IPS-11a (cell line): ENCODE data around the gene ADAMTS13.
"Not testable (repeated sequence)": the region's sequence is repeated elsewhere in the genome, so short reads cannot be mapped to it uniquely, and the experiment has no call there.

Experiments used
- H3K4me3 ChIP-seq: one replicate; pipeline ENCODE4 v1.5.1; 2013; ENCODE audit warnings: low read depth, low read length, control low read depth

ADAMTS13 gene

DNA sequence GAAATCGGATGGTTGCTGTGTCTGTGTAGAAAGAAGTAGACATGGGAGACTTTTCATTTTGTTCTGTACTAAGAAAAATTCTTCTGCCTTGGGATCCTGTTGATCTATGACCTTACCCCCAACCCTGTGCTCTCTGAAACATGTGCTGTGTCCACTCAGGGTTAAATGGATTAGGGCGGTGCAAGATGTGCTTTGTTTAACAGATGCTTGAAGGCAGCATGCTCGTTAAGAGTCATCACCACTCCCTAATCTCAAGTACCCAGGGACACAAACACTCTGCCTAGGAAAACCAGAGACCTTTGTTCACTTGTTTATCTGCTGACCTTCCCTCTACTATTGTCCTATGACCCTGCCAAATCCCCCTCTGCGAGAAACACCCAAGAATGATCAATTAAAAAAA is 30.7 kb upstream of the ADAMTS13 start:
- H3K4me3 ChIP-seq: not testable (repeated sequence)

DNA sequence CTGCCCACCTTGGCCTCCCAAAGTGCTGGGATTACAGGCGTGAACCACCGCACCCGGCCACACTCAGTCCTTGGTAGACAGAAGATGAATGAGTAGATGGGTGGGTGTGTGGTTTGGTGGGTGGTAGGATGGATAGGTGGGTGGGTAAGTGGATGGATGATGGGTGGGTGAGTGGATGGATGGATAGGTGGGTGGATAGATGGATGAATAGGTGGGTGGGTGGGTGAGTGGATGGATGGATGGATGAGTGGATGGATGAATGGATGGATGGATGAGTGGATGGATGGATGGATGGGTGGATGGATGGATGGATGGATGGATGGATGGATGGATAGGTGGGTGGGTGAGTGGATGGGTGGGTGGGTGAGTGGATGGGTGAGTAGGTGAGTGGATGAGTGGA is 29.9 kb upstream of the ADAMTS13 start:
- not testable (repeated sequence) for H3K4me3 ChIP-seq

DNA sequence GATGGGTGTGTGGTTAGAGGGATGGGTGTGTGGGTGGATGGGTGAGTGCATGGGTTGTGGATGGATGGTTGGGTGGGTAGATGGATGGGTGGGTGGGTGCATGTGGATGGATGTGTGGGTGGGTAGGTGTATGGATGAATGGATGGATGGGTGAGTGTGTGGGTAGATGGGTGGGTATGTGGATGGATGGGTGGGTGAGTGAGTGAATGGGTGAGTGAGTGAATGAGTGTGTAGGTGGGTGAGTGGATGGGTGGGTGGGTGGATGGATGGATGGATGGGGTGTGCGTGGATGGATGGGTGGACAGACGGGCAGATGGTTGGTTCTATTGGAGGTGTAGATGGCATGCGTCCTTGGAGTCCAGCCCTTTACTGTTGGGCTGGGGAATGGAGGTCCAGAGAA is 28.8 kb upstream of the ADAMTS13 start:
- no peak overlapping the region for H3K4me3 ChIP-seq

DNA sequence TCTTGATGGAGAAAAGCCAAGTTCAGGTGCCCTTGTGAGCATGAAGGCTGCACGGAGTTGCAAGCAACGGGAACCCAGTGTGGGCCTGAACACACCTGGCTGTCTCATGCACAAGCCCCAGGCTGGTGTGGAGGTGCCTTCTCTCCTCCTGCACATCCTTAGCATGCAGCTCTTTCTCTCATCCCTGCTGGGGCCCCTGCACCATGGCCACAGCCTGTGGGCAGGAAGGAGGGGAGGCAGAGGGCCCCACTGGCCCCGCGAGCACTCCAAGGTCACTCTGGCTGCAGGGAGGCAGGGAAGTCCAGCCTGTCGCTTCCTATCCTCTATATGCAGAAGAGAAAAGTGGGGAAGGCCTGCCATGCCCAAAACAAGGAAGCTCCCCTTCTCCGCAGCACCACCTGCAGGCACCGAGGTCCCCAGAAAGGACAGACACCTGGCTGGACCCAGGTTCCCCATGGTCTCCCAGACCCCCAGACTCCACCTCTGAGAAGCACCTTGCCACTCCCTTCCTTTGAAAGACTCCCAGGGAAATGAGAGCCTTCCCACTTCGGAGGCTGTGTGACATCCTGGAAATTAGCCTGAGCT is 27.4 kb upstream of the ADAMTS13 start:
- H3K4me3 ChIP-seq: no peak overlapping the region

DNA sequence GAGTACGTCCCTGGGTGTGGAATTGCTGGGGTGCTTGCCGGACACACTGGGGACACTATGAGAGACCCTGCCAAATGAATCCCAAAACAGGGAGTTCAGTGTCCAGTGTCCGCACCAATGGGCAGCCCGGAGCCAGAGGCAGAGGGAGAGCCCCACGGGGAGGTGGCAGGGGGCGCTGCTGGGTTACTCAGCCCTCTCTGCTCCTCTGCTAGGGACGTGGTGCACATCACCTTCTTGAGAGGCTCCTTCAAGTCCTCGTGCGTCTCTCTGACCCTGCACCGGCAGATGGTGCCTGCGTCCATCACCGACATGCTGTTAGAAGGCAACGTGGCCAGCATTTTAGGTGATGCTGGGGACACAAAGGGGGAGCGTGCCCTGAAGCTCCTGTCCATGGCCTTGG is 25.2 kb upstream of the ADAMTS13 start:
- H3K4me3 ChIP-seq: no peak overlapping the region

DNA sequence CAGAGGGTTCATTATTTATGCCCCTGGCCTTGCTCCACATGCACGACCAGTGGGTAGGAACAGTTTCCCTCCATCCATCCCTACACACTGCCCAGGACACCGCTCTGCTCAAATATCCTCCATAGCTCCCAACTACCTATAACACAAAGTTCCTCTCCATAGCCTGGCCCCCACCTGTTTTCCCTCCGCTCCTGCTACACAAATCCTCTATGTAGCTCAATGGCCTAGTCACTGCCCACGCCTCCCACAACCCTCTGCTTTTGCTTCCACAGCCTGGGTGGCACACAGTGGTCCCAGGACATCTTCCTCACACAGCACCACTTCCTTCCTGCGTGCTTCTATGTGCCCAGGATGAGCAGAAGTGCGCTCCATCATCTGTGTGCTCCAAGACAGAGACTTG is 24.8 kb upstream of the ADAMTS13 start:
- H3K4me3 ChIP-seq: no peak overlapping the region

DNA sequence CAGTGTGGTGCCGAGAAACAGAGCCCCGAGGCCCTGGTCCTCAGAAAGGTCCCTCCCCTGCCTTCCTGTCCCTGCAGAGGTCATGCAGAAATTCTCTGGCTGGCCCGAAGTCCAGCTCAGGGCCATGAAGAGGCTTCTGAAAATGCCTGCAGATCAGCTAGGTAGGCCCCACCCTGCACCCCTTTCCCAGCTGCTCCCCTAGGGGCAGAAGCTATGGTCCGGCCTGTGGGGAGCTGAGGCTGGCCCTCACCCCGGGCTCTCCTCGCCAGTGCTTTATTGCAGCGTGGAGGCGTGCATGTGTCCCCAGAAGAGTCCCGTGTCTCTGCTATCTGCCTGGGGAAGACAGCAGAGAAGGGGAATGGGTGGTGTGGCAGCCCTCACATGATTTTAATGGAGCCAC is 24.3 kb upstream of the ADAMTS13 start:
- H3K4me3 ChIP-seq: no peak overlapping the region

DNA sequence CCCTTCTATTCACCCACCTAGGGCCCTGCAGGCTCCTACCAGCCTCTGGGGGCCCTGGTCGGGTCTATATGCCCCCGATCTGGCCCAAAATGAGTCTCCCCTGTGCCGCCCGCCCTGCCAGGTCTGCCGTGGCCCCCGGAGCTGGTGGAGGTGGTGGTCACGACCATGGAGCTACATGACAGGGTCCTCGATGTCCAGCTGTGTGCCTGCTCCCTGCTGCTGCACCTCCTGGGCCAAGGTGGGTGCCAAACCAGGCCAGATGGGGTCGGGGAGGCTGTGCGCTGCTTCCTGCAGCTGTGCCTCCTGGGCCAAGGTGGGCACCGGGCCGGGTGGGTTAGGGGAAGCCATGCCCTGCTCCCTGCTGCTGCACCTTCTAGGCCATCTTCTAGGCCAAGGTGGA is 21.9 kb upstream of the ADAMTS13 start:
- H3K4me3 ChIP-seq: no peak overlapping the region

DNA sequence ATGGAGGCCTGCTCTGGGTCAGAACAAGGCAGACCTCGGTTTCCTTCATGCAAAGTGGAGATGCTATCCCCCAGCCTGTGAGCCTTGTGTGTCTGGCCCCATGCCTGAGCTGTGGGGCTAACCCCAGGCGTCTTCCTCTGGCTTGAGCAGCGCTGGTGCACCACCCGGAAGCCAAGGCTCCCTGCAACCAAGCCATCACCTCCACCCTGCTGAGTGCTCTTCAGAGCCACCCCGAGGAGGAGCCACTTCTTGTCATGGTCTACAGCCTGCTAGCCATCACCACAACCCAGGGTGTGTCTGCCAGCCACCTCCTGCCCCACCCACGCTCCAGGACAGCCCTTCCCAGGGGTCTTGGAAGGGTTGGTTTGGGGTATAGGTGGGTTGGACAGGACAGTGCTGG is 20.6 kb upstream of the ADAMTS13 start:
- no peak overlapping the region for H3K4me3 ChIP-seq

DNA sequence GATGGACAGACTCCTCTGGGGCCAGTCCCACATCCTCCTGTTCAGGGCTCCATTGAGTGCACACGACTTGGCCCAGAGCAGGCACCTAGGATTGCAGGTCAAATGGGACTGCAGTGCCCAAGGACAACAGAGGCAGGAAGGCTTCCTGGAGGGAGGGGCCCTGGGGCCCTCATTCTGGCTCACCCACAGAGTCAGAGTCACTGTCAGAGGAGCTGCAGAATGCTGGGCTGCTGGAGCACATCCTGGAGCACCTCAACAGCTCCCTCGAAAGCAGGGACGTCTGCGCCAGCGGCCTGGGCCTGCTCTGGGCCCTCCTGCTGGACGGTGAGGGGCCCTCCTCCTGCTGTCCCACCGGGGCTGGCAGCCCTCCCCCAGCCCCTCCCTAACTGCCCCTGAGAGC is 19.5 kb upstream of the ADAMTS13 start:
- no peak overlapping the region for H3K4me3 ChIP-seq

DNA sequence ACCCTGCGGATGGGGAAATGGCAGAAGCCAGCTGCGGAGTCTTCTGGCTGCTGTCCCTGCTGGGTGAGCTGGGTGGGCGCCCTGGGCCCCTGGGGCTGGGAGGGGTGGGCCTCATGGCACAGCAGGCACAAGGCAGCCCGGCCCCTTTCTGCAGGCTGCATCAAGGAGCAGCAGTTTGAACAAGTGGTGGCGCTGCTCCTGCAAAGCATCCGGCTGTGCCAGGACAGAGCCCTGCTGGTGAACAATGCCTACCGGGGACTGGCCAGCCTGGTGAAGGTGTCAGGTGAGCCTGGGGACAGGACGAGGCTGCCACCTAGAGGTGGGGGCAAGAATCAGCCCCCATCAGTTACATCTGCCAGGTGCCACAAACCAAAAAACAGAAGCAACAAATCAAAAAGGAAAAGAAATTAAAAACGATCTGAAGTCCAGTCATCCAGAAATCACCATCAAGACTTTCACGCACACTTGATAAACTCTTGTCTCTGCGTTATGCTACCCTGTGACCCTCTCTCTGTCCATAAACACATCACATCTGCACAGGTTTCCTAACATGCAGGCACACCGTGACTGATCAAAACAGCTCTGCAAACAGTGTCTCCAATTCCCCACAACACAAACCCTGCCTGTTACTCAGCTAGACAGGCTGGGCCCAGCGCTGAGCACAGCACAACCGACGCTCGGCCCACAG is 18.3 kb upstream of the ADAMTS13 start:
- no peak overlapping the region for H3K4me3 ChIP-seq

DNA sequence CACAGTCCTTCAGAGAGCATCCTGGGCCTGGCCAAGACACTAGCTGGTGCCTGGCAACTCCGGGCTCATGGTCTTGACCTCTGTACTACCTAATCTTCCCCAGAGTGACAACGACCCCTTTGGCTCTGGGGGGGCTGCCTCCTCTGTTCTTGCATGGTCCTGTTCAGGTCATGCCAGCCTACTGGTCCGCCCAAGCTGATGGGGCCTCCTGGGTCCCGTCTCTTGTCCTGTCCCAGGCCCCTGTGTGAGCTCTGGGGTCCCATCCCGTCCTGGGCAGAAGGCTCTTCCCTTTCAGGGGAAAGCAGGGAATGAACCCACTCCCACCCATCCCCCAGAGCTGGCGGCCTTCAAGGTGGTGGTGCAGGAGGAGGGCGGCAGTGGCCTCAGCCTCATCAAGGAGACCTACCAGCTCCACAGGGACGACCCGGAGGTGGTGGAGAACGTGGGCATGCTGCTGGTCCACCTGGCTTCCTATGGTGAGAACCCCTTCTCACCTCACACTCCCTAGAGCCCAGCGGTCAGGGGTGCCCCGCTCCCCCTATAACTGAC is 17.6 kb upstream of the ADAMTS13 start:
- no peak overlapping the region for H3K4me3 ChIP-seq

DNA sequence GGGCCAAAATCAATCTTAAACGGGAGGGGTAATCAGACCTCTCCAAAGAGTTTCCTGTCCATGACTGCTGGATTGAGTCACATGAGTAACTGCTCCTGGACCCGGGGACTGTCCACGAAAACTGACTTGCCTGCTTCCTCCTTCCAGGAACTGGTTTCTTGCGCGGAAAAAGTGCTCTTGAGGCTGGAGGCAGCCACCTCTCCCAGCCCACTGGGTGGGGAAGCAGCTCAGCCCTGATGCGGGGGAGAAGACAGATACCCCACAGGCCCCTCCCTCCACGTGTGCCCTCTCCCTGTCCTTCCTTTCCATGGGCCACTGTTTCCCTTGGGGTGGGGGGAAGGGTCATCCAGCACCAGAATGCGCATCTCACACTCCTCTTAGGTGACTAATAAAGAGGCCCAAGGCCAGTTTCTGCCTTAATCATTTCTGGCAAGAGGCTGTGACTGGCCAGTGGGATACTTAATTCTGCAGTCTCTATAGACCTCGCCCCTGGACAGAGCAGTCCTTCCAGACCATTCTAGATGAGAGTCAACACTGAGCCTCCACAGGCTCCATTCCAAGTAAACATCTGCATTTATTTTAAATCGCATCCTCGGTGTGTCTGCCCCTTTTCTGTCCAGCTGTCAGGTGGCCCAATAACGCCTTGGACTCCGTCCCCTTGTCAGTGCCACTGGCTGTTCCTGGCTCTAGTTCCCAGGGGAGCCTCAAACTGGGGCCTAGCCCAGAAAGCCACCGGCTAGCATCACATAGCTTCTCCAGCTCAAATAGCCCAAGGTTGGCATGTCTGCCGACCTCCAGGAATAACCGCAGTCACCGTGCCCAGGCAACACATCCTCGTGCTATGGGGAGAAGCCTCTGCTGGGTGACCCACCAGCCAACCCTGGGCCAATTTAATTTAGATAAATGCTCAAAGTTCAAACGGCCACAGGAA is 16.4 kb upstream of the ADAMTS13 start:
- H3K4me3 ChIP-seq: no peak overlapping the region

DNA sequence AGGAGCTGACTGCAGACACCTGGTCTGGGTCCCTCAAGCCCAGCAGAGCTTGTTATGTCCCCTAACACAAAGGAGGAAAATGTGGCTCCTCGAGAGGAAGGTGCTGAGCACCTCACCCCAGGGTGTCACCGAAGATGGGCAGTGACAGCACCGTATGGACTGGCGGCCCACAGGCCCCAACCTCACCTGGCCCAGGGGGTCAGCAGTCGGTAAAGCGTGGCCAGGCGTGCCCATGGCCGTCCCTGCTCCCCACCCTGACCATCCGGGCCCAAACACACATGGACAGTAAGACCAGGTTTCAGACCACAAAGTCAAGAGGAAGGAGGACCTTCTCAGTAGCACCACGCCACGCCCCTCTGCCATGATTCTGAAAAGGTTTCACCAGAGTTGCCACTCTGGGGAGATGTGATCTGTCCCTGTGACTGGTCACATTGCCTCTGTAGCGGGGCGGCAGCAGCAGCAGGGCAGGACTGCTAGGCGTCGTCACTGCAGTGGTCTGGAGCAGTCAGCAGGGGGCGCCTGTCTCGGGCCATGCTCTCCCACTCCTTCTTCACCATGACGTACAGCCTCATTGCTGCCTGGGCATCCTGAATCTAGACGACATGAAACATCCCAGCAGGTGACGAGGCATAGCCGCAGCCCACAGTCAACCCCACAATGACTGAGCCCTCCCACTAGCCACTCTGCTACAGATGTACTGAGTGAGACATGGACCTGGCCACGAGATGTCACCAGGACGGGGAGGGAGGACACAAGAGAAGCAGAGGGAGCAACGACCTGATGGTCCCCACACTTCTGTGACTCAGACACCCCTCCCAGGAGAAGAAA is 15.5 kb upstream of the ADAMTS13 start:
- H3K4me3 ChIP-seq: no peak overlapping the region

DNA sequence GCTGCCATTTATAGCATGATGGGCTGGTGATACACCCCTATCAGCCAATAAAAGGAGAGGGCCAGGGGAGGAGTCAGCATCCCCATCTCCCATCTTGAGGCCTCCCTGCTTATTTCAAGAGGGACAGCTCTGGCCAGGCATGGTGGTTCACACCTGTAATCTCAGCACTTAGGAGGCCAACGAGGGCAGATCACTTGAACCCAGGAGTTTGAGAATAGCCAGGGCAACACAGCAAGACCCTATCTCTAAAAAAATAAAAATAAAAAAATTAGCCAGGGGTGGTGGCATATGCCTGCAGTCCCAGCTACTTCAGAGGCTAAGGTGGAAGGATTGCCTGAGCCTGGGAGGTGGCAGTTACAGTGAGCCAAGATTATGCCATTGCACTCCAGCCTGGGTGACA is 14.1 kb upstream of the ADAMTS13 start:
- no peak overlapping the region for H3K4me3 ChIP-seq

DNA sequence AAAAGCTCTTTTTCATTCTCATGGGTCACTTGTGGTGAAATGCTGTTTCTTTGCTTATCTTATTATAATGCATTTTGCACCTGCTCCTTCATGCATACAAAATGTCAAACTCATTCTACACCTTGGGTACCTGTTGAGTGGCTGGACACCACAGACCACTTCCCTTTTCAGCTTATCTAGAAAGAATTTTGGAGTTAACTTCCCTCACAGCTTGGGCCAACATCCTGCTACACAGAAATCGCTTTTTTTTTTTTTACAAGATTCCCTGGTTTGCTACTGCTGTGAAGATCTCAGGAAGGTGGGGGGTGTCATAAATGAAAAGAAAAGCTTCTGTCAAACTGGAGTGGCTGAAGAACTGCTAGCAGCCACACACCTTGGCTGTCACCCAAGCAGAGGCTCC is 7.0 kb upstream of the ADAMTS13 start:
- H3K4me3 ChIP-seq: no peak overlapping the region

DNA sequence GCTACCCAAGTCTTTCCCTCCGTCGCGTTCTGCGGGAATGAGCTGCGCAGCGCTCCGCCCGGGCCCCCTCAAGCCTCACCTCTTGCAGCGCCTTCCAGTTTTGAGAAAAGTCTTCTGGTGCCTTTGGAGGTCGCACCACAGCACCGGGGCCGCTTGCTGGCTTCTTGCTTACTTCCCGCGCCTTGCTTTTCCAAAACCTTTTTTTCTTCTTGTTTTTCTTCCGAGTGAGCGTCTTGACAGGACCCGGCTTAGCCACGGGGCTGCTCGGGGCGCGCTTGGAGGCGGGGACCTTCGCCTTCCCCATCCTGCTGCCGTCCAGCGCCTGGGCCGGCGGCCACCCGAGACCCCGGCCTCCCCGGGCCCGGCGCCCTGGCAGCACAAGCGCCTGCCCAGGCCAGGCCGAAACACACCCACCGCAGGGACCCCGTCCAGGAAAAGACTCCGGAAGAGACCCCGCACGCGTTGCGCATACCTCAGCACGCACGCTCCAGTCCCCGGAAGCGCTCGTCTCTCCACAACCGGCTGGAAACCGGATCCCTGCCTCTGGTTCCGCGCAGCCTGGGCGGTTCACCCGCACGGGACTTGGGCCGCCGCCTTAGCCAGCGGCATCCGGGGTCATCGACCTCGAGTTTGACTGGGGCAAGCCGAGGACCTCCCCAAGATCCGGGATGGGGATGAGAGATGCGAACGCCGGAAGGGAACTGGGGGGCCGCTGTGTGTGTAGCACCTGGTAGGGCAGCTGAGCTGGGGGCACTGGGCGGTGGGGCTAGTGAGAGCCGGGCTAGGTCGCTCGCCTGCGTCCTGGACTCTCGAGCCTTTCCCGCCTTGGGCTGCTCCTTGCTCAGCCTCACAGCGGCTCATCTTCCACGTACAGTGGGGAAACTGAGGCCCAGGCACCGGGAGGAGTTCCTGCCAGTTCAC is 4.4 kb upstream of the ADAMTS13 start, which contains the start of gene REXO4:
Gene REXO4, minus strand, starts transcription at position 470 of the 921 bp plus-strand sequence. Its CDS starts 166 bp downstream, at position 304.
- peak within 1 kb of the TSS; percentile 82 for H3K4me3 ChIP-seq

DNA sequence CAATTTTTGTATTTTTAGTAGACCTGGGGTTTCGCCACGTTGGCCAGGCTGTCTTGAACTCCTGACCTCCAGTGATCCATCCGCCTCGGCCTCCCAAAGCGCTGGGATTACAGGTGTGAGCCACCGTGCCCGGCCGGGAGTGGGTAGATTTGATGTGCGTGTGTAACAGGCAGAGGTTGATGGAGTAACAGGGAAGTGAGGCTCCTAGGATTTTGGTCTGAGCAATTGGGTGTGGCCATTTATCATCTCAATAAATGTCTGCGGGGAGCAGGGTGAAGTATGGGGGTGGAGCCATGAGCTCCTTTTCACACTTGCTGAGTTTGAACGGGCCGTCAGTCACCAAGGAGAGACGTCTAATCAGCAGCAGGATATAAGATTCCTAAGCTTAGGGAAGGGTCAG is 3.2 kb upstream of the ADAMTS13 start:
- H3K4me3 ChIP-seq: peak overlapping the region; percentile 78

DNA sequence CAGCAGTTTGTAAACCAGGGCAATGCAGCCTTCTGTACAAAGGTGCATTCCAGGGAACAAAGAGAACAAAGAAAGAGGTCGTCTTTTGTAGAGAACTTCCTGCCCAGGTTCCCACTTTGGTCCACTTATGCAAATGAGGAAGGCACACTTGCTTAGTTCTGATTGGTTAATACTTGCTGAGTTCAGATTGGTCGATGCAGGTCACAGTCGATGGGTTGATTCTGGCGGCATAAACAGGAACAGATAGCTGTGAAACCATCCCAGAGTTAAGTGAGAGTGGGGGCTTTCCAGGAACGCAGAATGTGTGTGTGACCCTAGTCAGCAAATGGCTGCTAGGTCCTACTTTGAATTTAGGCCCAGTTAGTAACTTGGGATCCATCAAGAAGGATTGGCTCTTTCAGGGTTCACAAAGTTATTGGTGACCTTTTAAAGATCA is 1.8 kb upstream of the ADAMTS13 start:
- no peak overlapping the region for H3K4me3 ChIP-seq

DNA sequence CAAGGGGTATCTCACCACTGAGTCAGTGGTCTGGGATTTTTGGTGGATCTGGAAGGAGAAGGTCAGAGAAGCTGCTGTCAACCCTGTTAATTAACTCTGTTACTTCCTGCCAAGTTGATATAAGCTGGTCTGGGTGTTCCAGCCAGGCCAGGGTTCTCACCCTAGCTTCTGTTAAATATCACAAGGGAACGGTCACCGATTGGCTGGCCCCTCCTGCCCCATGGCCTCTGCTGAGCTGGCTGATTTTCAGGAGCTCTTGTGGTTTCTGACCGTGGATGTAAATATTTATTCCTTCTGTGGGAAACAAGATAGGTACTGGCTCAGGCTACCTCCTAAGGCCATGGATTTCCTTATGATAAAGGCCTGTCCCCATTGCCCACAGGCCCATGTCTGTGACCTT is 1.0 kb downstream of the ADAMTS13 start:
- no peak overlapping the region for H3K4me3 ChIP-seq
